GM18505 (cell line): ENCODE results near the gene TSEN54.
A peak's percentile ranks its signal among the peaks of the same experiment; 100 is the strongest.
"Not testable (repeated sequence)": the region's sequence is repeated elsewhere in the genome, so short reads cannot be mapped to it uniquely, and the experiment has no call there.

Experiments
- ATAC-seq: cut with Tn5 transposase; IDR thresholded peaks from one replicate; pipeline ENCODE4 v1.9.1; 2021; ENCODE audit not compliant: unreplicated experiment
- POLR2A ChIP-seq: IDR thresholded peaks from 4 replicates; pipeline ENCODE4 v1.6.1; 2011; ENCODE audit warnings: borderline replicate concordance; ENCODE audit not compliant: insufficient read depth, insufficient read length; ENCODE audit errors: extremely low read depth

TSEN54 gene

GRCh38 chr17:75516255-75516618, at the start of gene TSEN54:
TSEN54 (plus strand) TSS chr17:75516528; CDS start chr17:75516561, 33 bp downstream.
- ATAC-seq = peak; percentile 69
- no peak for TF ChIP-seq POLR2A

- no peak for TF ChIP-seq POLR2A
- ATAC-seq = no peak
These were observed 48.0 kb upstream of the TSEN54 start for GRCh38 chr17:75468291-75468754.

- TF ChIP-seq POLR2A = no peak
- ATAC-seq = no peak
These were observed 47.5 kb upstream of the TSEN54 start for GRCh38 chr17:75468779-75469373.

- no peak for ATAC-seq
- no peak for TF ChIP-seq POLR2A
These were observed 45.1 kb upstream of the TSEN54 start for GRCh38 chr17:75471207-75471606.

- ATAC-seq = no peak
- no peak for TF ChIP-seq POLR2A
These were observed 44.2 kb upstream of the TSEN54 start for GRCh38 chr17:75472119-75472518.

GRCh38 chr17:75473246-75473645, 43.1 kb upstream of the TSEN54 start:
- ATAC-seq = no peak
- TF ChIP-seq POLR2A = no peak

GRCh38 chr17:75474736-75475135, 41.6 kb upstream of the TSEN54 start:
- TF ChIP-seq POLR2A = no peak
- ATAC-seq = no peak

GRCh38 chr17:75475144-75475835, 41.0 kb upstream of the TSEN54 start:
- ATAC-seq = no peak

GRCh38 chr17:75475851-75476250, 40.5 kb upstream of the TSEN54 start:
- TF ChIP-seq POLR2A = no peak

More at GRCh38 chr17:75475144-75475835, 41.0 kb upstream of the TSEN54 start:
- TF ChIP-seq POLR2A = no peak

GRCh38 chr17:75476271-75476671, 40.1 kb upstream of the TSEN54 start:
- no peak for ATAC-seq
- TF ChIP-seq POLR2A = no peak

More at GRCh38 chr17:75475851-75476250, 40.5 kb upstream of the TSEN54 start:
- no peak for ATAC-seq

GRCh38 chr17:75476752-75477489, 39.4 kb upstream of the TSEN54 start:
- no peak for ATAC-seq

GRCh38 chr17:75477490-75477862, 38.9 kb upstream of the TSEN54 start:
- ATAC-seq = not testable (repeated sequence)

More at GRCh38 chr17:75476752-75477489, 39.4 kb upstream of the TSEN54 start:
- no peak for TF ChIP-seq POLR2A

- no peak for ATAC-seq
- TF ChIP-seq POLR2A = no peak
These were observed 37.8 kb upstream of the TSEN54 start for GRCh38 chr17:75478508-75478907.

GRCh38 chr17:75480281-75480680, 36.0 kb upstream of the TSEN54 start:
- TF ChIP-seq POLR2A = no peak
- ATAC-seq = no peak

GRCh38 chr17:75481194-75482068, 34.9 kb upstream of the TSEN54 start:
- TF ChIP-seq POLR2A = no peak
- no peak for ATAC-seq
